ENCODE measurements around the gene VAC14. TPM values are rescaled to one million over a fixed set of nuclear protein-coding genes. Genes with fewer than 3 reads are reported as not detected.
A peak's percentile ranks its signal among the peaks of the same experiment; 100 is the strongest.

Gene VAC14
- total and polyA plus RNA-seq, 2 of the 8 experiments (the other 6 are each of a cell fraction or from before 2014, with no cell fraction given), result 56.0 to 108 TPM

DNA sequence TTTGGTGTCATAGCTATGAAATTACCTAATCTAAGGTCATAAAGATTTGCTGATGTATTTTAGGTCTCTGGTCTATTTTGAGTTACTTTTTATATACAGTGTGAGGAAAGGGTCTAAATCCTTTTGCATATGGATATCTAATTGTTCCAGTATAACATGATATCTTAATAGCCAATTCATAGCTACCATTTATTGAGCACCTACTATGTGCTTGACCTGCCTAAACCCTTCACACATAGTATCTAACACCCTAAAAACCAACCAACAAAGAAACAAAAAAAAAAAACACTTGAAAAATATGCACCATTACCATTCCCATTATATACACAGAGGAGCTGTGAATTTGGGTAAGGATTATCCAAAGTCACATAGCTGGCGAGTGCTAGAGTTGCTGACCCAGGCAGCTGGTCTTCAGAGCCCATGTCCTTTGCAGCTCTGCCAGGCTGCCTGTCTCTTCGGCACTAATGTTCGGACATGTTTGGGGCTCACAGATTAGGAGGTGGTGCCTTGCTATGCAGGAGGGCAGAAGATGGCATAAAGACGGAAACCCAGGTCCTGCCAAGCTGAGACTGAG, 66.3 kb downstream of the VAC14 start:
- ChIA-PET CTCF (ENCODE audit: partially characterized antibody) (interaction anchor here (0.6 to 12.8 kb wide), 13 partner anchors 7 to 80 kb away, joined by 3 to 148 read pairs (median 4); no protein-coding TSS in a partner anchor), POLR2A (ENCODE audit: partially characterized antibody) (interaction anchor here (1.5 to 1.9 kb wide), 2 partner anchors 19 to 46 kb away, joined by 3 to 4 read pairs; no protein-coding TSS in a partner anchor)
- FAIRE-seq, result no peak
- Histone ChIP-seq H2BK15ac (ENCODE audit: low read length) (no peak overlapping the region), H4K8ac (ENCODE audit: extremely low read depth, insufficient read depth, low read length) (no peak overlapping the region; the same call in 1 of the 2 replicates), H2BK5ac (ENCODE audit: low read depth, low read length) (no peak overlapping the region), H3K27ac (ENCODE audit: low read depth, low read length) (no peak overlapping the region), H4K20me1 (replicated peaks in 1 of 2; ENCODE audit: control insufficient read depth in 1 of 2, insufficient read depth in 2 of 2, low read length in 2 of 2) (peaks cover 0 to 6% of the 10 kb centered on the region in 2 experiments), H3K9ac (replicated peaks in 1 of 4; ENCODE audit: extremely low read depth in 1 of 4, low read depth in 3 of 4, low read length in 3 of 4) (no peak overlapping the region), H3K18ac (ENCODE audit: extremely low read depth, low read length) (no peak overlapping the region), H2BK12ac (ENCODE audit: low read depth, low read length) (no peak overlapping the region), H3K79me2 (ENCODE audit: control insufficient read depth in 1 of 2, insufficient read depth in 2 of 2, low read length in 2 of 2) (no peaks in the 10 kb centered on the region), H2BK20ac (ENCODE audit: low read length) (no peak overlapping the region), H3K36me3 (ENCODE audit: control insufficient read depth in 2 of 4, insufficient read depth in 4 of 4, low read length in 3 of 4) (peaks cover 0 to 6% (median 4%) of the 10 kb centered on the region in 4 experiments; a peak in 2 of 8 replicates), H3K4me1 (replicated peaks in 1 of 4; ENCODE audit: control insufficient read depth in 3 of 4, insufficient read depth in 4 of 4, low read length in 3 of 4) (peaks cover 0 to 12% (median 6%) of the 10 kb centered on the region in 4 experiments; a peak in 6 of 7 replicates), H3K4me2 (ENCODE audit: insufficient read depth in 1 of 2, low read depth in 2 of 2, low read length in 2 of 2) (no peak overlapping the region), H3K27me3 (replicated peaks in 1 of 4; ENCODE audit: control insufficient read depth in 3 of 4, extremely low read depth in 1 of 4, insufficient read depth in 3 of 4, low read length in 3 of 4) (no peaks in the 10 kb centered on the region), H2BK120ac (replicated peaks; ENCODE audit: low read depth, low read length) (no peak overlapping the region), H3K23ac (ENCODE audit: insufficient read length) (no peak overlapping the region), H3K4me3 (ENCODE audit: extremely low read depth in 1 of 4, insufficient read depth in 2 of 4, low read depth in 3 of 4, low read length in 4 of 4) (no peak overlapping the region), H3K9me3 (ENCODE audit: insufficient read depth in 2 of 2, low read depth in 1 of 2, low read length in 1 of 2) (no peaks in the 10 kb centered on the region), H4K91ac (replicated peaks; ENCODE audit: insufficient read length, low read length) (no peak overlapping the region), H3K79me1 (ENCODE audit: low read depth, low read length) (no peaks in the 10 kb centered on the region), H3K14ac (ENCODE audit: insufficient read length) (no peak overlapping the region), H3K56ac (replicated peaks; ENCODE audit: insufficient read length, low read depth, low read length) (no peak overlapping the region), H3K4ac (replicated peaks; ENCODE audit: insufficient read length, low read depth, low read length) (no peak overlapping the region), H2AFZ (ENCODE audit: low read length) (no peak overlapping the region), H3K23me2 (ENCODE audit: low read depth, low read length) (no peaks in the 10 kb centered on the region), H2AK5ac (ENCODE audit: low read depth, low read length) (0 out of 2 replicates have a peak overlapping the region, but pooled peaks have one; percentile 19), H4K5ac (ENCODE audit: insufficient read length, low read depth, low read length) (no peak overlapping the region)
- WGBS, 2 experiments (ENCODE audit: extremely low coverage in 1 of 2, insufficient coverage in 1 of 2, insufficient read length in 1 of 2, insufficient replicate concordance in 2 of 2, low coverage in 1 of 2, low lambda C conversion rate in 2 of 2, missing lambda C conversion rate in 1 of 2), result 97% methylated on average over 4 of the region's 4 CpGs; no CpG with 5 or more reads in 1 of the 2 experiments
- no peak for TF ChIP-seq JUN (IDR thresholded peaks at IDR 0.05; ENCODE audit: low read depth, low read length)
- no peak for DNase-seq (ENCODE audit: low read depth in 1 of 2, low spot score in 2 of 2)
